H1 (cell line): ENCODE results near the gene VSTM4.

Source experiments
- ASH2L ChIP-seq: fragments of 200-600, 300-600 bp; sonication (generic); IDR thresholded peaks from one replicate; pipeline ENCODE4 v1.7.1; 2017; ENCODE audit warnings: low read length
- BACH1 ChIP-seq: IDR thresholded peaks from 2 replicates; pipeline ENCODE4 v1.6.1; 2012; ENCODE audit warnings: low read length, improper control_type of control experiment
- BRCA1 ChIP-seq: IDR thresholded peaks from 2 replicates; pipeline ENCODE4 v1.6.1; 2012; ENCODE audit warnings: low read depth, low read length, improper control_type of control experiment
- CEBPB ChIP-seq: IDR thresholded peaks from 2 replicates; pipeline ENCODE4 v1.6.1; 2012; ENCODE audit warnings: low read depth, low read length
- EGR1 ChIP-seq: IDR thresholded peaks from 2 replicates; pipeline ENCODE4 v1.6.1; 2011; ENCODE audit warnings: low read depth, low read length, borderline replicate concordance
- MAFK ChIP-seq: IDR thresholded peaks from 2 replicates; pipeline ENCODE4 v1.6.1; 2012; ENCODE audit warnings: low read depth, mild to moderate bottlenecking, improper control_type of control experiment, low read length
- RXRA ChIP-seq: IDR thresholded peaks from 2 replicates; pipeline ENCODE4 v1.6.1; 2011; ENCODE audit warnings: low read depth, mild to moderate bottlenecking, low read length, moderate library complexity; ENCODE audit not compliant: insufficient read depth
- SP4 ChIP-seq: IDR thresholded peaks from 2 replicates; pipeline ENCODE4 v1.6.1; 2012; ENCODE audit warnings: low read length, inconsistent platforms
- SUZ12 ChIP-seq: fragments of 200-600 bp; sonication (generic); IDR thresholded peaks from 2 replicates; pipeline ENCODE4 v1.6.1; 2012; ENCODE audit warnings: mild to moderate bottlenecking, inconsistent platforms, low read length, moderate library complexity, mixed read lengths
- TBP ChIP-seq: IDR thresholded peaks from 2 replicates; pipeline ENCODE4 v1.6.1; 2011; ENCODE audit warnings: low read depth, low read length, improper control_type of control experiment
- TF ChIP-seq, protein P1 (sequence below), 3 experiments: IDR thresholded peaks; 1 replicate in 2 of 3; 2 replicates in 1 of 3; pipeline versions ENCODE4 v1.5.1 to v1.6.1; 2011; ENCODE audit warnings: low read length in 3 of 3, mild to moderate bottlenecking in 3 of 3, inconsistent platforms in 2 of 3, low read depth in 1 of 3, moderate library complexity in 1 of 3; ENCODE audit not compliant: insufficient read depth in 1 of 3; ENCODE audit errors: control extremely low read depth in 1 of 3
- TF ChIP-seq, protein P2 (sequence below): IDR thresholded peaks from 2 replicates; pipeline ENCODE4 v1.6.1; 2012; ENCODE audit warnings: inconsistent platforms
- TF ChIP-seq, protein P3 (sequence below): IDR thresholded peaks from 2 replicates; pipeline ENCODE4 v1.6.1; 2011; ENCODE audit warnings: low read depth, mild to moderate bottlenecking, low read length; ENCODE audit not compliant: insufficient read depth
- TF ChIP-seq, protein P4 (sequence below): IDR thresholded peaks from 2 replicates; pipeline ENCODE4 v1.6.1; 2012; ENCODE audit warnings: inconsistent platforms

DNA sequence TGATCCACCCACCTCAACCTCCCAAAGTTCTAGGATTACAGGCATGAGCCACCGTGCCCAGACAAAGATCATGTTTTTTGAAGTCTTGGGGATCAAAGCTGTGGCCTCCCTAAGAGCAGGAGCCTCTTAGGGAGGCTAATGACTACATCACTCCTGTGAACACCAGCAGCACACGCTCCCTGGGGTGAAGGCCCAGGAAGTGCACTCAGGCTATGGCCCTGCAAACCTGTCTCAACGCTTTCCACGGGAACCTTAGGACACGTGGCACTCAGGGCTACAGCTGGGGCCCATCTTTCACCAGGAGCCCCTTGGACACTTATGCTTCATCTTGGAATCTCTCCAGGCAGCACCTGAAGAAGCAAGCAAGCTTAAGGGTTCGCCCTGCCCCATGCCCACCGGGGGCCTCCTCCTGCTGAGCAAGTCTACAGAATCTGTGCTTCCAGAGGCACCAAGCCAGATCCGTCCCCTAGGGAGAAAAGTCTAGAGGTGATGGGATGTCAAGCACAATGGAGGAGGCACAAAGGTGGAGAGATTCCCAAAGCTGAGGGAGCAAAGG, 18.4 kb downstream of the VSTM4 start:
- TF ChIP-seq TBP = no peak
- no peak for TF ChIP-seq EGR1
- TF ChIP-seq CEBPB = no peak
- TF ChIP-seq, protein P1, sequence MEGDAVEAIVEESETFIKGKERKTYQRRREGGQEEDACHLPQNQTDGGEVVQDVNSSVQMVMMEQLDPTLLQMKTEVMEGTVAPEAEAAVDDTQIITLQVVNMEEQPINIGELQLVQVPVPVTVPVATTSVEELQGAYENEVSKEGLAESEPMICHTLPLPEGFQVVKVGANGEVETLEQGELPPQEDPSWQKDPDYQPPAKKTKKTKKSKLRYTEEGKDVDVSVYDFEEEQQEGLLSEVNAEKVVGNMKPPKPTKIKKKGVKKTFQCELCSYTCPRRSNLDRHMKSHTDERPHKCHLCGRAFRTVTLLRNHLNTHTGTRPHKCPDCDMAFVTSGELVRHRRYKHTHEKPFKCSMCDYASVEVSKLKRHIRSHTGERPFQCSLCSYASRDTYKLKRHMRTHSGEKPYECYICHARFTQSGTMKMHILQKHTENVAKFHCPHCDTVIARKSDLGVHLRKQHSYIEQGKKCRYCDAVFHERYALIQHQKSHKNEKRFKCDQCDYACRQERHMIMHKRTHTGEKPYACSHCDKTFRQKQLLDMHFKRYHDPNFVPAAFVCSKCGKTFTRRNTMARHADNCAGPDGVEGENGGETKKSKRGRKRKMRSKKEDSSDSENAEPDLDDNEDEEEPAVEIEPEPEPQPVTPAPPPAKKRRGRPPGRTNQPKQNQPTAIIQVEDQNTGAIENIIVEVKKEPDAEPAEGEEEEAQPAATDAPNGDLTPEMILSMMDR (IDR thresholded peaks at IDR 0.05; ENCODE audit: control extremely low read depth in 1 of 3, insufficient read depth in 1 of 3, low read depth in 1 of 3, low read length in 3 of 3) = no peak
- no peak for TF ChIP-seq RXRA
- no peak for TF ChIP-seq SP4
- TF ChIP-seq, protein P2, sequence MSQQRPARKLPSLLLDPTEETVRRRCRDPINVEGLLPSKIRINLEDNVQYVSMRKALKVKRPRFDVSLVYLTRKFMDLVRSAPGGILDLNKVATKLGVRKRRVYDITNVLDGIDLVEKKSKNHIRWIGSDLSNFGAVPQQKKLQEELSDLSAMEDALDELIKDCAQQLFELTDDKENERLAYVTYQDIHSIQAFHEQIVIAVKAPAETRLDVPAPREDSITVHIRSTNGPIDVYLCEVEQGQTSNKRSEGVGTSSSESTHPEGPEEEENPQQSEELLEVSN = no peak
- TF ChIP-seq SUZ12 = no peak
- TF ChIP-seq MAFK = no peak
- TF ChIP-seq BRCA1 = no peak
- TF ChIP-seq ASH2L = no peak
- TF ChIP-seq, protein P3, sequence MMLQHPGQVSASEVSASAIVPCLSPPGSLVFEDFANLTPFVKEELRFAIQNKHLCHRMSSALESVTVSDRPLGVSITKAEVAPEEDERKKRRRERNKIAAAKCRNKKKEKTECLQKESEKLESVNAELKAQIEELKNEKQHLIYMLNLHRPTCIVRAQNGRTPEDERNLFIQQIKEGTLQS = no peak
- no peak for TF ChIP-seq BACH1
- TF ChIP-seq, protein P4, sequence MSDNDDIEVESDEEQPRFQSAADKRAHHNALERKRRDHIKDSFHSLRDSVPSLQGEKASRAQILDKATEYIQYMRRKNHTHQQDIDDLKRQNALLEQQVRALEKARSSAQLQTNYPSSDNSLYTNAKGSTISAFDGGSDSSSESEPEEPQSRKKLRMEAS = no peak
